Fibroblast of lung (primary cell): ENCODE data around the gene SIVA1. TPM values are rescaled to one million over a fixed set of nuclear protein-coding genes. Genes with fewer than 3 reads are reported as not detected.

ENCODE experiments used
- DNase-seq, 2 donors: peaks; one replicate each; pipeline versions ENCODE4 v3.0.0 to v3.0.0-alpha.2; 2010; ENCODE audit warnings: low read depth in 2 of 2
- H2AFZ ChIP-seq: 2 replicates; pipeline ENCODE4 v1.5.1; 2012; ENCODE audit warnings: low read length, control low read depth, inconsistent platforms
- H3K27ac ChIP-seq: 2 replicates; pipeline ENCODE4 v1.5.1; 2011; ENCODE audit warnings: low read length, control low read depth; ENCODE audit not compliant: insufficient read depth
- H3K27me3 ChIP-seq: 2 replicates; pipeline ENCODE4 v1.5.1; 2011; ENCODE audit warnings: mild to moderate bottlenecking, low read length; ENCODE audit not compliant: control insufficient read depth, insufficient read depth
- H3K36me3 ChIP-seq: 2 replicates; pipeline ENCODE4 v1.5.1; 2011; ENCODE audit warnings: low read length; ENCODE audit not compliant: control insufficient read depth, insufficient read depth
- H3K4me1 ChIP-seq: 2 replicates; pipeline ENCODE4 v1.5.1; 2011; ENCODE audit warnings: low read length; ENCODE audit not compliant: control insufficient read depth, insufficient read depth; ENCODE audit errors: extremely low read depth
- H3K4me2 ChIP-seq: 2 replicates; pipeline ENCODE4 v1.5.1; 2011; ENCODE audit warnings: low read length, control low read depth; ENCODE audit not compliant: insufficient read depth; ENCODE audit errors: extremely low read depth
- H3K4me3 ChIP-seq, 4 experiments: fragments of 200-600 bp in 1 of 4; sonication (generic) in 1 of 4; replicated peaks in 1 of 4; 2 replicates each; pipeline ENCODE4 v1.5.1; 2011 to 2016; ENCODE audit warnings: low read length in 4 of 4, low read depth in 3 of 4, mild to moderate bottlenecking in 3 of 4, control low read depth in 2 of 4, inconsistent platforms in 1 of 4, mixed read lengths in 1 of 4; ENCODE audit not compliant: insufficient read depth in 1 of 4; ENCODE audit errors: control extremely low read depth in 1 of 4
- H3K79me2 ChIP-seq: 2 replicates; pipeline ENCODE4 v1.5.1; 2012; ENCODE audit warnings: mild to moderate bottlenecking, low read length, inconsistent platforms; ENCODE audit not compliant: control insufficient read depth, insufficient read depth
- H3K9ac ChIP-seq: 2 replicates; pipeline ENCODE4 v1.5.1; 2011; ENCODE audit warnings: mild to moderate bottlenecking, low read length, control low read depth; ENCODE audit not compliant: insufficient read depth
- H3K9me3 ChIP-seq: 2 replicates; pipeline ENCODE4 v1.5.1; 2012; ENCODE audit warnings: low read depth, low read length; ENCODE audit not compliant: control insufficient read depth, insufficient read depth
- H4K20me1 ChIP-seq: 2 replicates; pipeline ENCODE4 v1.5.1; 2011; ENCODE audit warnings: low read length; ENCODE audit not compliant: control insufficient read depth, insufficient read depth; ENCODE audit errors: extremely low read depth
- EZH2 ChIP-seq: IDR thresholded peaks from 2 replicates; pipeline ENCODE4 v1.5.1; 2012; ENCODE audit warnings: low read length, control low read depth, mild to moderate bottlenecking; ENCODE audit errors: missing control alignments
- polyA plus RNA-seq, 2 donors: library from polyadenylated mRNA; depleted of rRNA in 1 of 2; stranded (reverse) in 1 of 2; unstranded in 1 of 2; fragments of >200 nt; gene quantifications; 2 replicates each; pipeline ENCODE4 v1.2.1, GENCODE V29; 2011 to 2012; ENCODE audit warnings: missing spikeins in 1 of 2
- total RNA-seq: library from RNA; depleted of rRNA; stranded (reverse); fragments of >200 nt; gene quantifications from 2 replicates; pipeline ENCODE4 v1.2.1, GENCODE V29; 2014
- TF ChIP-seq, protein P1 (sequence below), 2 donors: IDR thresholded peaks in 1 of 2; conservative IDR thresholded peaks in 1 of 2; 1 replicate in 1 of 2; 2 replicates in 1 of 2; pipeline ENCODE4 v1.5.1; 2011 to 2012; ENCODE audit warnings: low read length in 2 of 2, control low read depth in 1 of 2, inconsistent platforms in 1 of 2, low read depth in 1 of 2, mild to moderate bottlenecking in 1 of 2

The SIVA1 gene
- total and polyA plus RNA-seq, 2 donors (not counting 1 experiment from before 2014, with no cell fraction given) = 26.1 to 65.1 TPM

DNA sequence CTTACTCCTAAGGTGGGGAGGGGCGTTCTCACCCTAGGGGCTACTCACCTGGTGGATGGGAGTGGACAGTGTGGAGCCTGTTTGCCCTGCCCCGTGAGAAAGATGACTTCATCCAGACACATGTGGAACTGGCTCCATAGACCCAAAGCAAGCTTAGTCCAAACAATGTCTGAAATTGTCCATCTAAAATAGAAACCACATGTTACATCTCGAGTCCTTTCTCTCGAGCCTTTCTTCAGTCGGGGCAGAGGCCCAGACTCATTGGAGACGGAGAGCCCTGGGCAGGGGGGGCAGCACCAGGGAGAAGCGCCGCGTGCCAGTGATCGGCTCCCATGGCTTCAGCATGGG is 4.3 kb downstream of the SIVA1 start:
- H3K36me3 ChIP-seq = peaks cover 29% of the 10 kb centered on the region
- H3K27ac ChIP-seq = no peak overlapping the region
- H4K20me1 ChIP-seq = no peaks in the 10 kb centered on the region
- peaks cover 43% of the 10 kb centered on the region for H3K79me2 ChIP-seq
- H3K9me3 ChIP-seq = no peaks in the 10 kb centered on the region
- no peak for DNase-seq
- H3K4me1 ChIP-seq = peaks cover 8% of the 10 kb centered on the region
- H2AFZ ChIP-seq = no peak overlapping the region
- H3K4me2 ChIP-seq = no peak overlapping the region
- H3K4me3 ChIP-seq = no peak overlapping the region
- TF ChIP-seq, protein P1, sequence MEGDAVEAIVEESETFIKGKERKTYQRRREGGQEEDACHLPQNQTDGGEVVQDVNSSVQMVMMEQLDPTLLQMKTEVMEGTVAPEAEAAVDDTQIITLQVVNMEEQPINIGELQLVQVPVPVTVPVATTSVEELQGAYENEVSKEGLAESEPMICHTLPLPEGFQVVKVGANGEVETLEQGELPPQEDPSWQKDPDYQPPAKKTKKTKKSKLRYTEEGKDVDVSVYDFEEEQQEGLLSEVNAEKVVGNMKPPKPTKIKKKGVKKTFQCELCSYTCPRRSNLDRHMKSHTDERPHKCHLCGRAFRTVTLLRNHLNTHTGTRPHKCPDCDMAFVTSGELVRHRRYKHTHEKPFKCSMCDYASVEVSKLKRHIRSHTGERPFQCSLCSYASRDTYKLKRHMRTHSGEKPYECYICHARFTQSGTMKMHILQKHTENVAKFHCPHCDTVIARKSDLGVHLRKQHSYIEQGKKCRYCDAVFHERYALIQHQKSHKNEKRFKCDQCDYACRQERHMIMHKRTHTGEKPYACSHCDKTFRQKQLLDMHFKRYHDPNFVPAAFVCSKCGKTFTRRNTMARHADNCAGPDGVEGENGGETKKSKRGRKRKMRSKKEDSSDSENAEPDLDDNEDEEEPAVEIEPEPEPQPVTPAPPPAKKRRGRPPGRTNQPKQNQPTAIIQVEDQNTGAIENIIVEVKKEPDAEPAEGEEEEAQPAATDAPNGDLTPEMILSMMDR (conservative IDR thresholded peaks at IDR 0.05 in 1 of 2, IDR thresholded peaks at IDR 0.05 in 1 of 2; ENCODE audit: low read depth in 1 of 2, low read length in 2 of 2) = no peak
- TF ChIP-seq EZH2 = no peak
- H3K27me3 ChIP-seq = no peaks in the 10 kb centered on the region
- no peak overlapping the region for H3K9ac ChIP-seq

DNA sequence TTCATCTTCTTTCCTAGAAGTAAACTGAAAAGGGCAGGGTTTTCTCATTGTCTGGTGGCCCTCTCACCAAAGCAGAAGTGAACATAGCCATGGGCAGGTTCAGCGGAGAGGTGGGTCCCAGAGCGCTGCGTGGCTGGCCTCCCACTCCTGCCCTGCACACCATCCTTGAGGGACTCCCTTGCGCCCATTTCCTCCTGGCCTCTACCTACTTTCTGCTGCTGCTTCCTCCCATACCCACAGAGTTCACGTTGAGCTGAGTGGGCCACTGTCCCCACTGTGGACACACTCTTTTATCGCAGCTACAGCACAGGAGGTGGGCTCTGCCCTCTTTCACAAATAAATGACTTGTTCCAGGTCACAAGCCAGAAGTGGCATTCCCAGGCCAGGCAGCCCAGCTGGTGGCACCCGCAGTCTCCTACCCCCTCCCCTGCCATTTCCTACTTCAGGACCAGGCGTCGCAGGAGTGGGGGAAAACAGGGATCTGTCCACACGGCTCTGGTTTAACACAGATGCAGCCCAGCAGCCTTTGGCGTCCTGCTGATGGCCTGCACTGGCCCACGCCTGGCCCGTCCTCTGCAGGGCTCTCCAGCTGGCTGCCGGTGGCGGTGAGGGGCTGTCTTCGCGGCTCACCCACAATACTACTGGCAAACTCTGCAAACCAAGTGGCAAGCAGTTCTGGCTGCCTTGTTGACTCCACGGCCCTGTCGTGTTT is 4.9 kb downstream of the SIVA1 start:
- peaks cover 8% of the 10 kb centered on the region for H3K4me1 ChIP-seq
- H2AFZ ChIP-seq = no peak overlapping the region
- no peak overlapping the region for H3K27ac ChIP-seq
- no peak overlapping the region for H3K4me3 ChIP-seq
- no peaks in the 10 kb centered on the region for H3K9me3 ChIP-seq
- H3K36me3 ChIP-seq = peaks cover 29% of the 10 kb centered on the region
- no peak for DNase-seq
- no peaks in the 10 kb centered on the region for H4K20me1 ChIP-seq
- peaks cover 43% of the 10 kb centered on the region for H3K79me2 ChIP-seq
- TF ChIP-seq, protein P1 (conservative IDR thresholded peaks at IDR 0.05 in 1 of 2, IDR thresholded peaks at IDR 0.05 in 1 of 2; ENCODE audit: low read depth in 1 of 2, low read length in 2 of 2) = no peak
- no peak for TF ChIP-seq EZH2
- no peak overlapping the region for H3K4me2 ChIP-seq
- H3K9ac ChIP-seq = no peak overlapping the region
- no peaks in the 10 kb centered on the region for H3K27me3 ChIP-seq

DNA sequence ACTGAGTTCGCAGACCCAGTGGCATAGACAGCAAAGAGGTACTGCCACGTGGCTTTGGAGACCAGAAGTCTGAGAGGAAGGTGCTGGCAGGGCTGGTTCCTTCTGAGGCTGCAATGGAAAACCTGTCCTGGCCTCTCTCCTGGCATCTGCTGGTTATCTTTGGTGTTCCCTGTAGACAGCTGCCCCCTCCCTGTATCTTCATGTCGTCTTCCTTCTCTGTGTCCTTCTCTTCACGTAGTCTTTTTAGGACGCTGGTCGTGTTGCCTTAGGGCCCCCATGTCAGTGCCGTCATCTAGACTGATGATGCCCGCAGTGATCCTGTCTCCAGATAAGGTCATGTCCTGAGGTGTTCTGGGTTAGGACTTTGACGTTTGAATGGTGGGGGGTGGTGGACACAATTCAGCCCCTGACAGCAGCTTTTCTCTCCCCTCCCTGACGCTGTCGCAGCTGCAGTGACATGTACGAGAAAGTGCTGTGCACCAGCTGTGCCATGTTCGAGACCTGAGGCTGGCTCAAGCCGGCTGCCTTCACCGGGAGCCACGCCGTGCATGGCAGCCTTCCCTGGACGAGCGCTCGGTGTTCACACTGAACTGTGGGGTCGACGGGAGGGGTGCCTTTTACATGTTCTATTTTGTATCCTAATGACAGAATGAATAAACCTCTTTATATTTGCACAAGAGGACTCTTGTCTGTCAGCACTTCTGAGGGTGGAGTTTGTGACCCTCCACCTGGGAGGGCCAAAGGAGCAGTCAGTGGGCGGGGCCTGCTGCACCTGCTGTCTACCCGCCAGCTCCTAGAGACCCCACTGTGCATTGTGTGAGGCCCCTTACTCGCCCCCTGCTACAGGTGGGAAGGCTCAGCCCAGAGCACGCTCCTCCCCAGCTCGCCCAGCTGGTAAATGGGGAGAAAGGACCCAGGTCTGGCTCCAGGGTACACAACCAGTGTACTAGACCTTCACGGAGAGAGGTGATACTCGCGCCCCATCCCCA is 6.3 kb downstream of the SIVA1 start:
- no peaks in the 10 kb centered on the region for H3K9me3 ChIP-seq
- H3K9ac ChIP-seq = no peak overlapping the region
- no peak for DNase-seq
- H3K4me3 ChIP-seq = no peak overlapping the region
- H3K79me2 ChIP-seq = peaks cover 30% of the 10 kb centered on the region
- H4K20me1 ChIP-seq = no peaks in the 10 kb centered on the region
- H2AFZ ChIP-seq = no peak overlapping the region
- no peak overlapping the region for H3K27ac ChIP-seq
- H3K36me3 ChIP-seq = peaks cover 29% of the 10 kb centered on the region
- no peak overlapping the region for H3K4me2 ChIP-seq
- peaks cover 2% of the 10 kb centered on the region for H3K4me1 ChIP-seq
- no peaks in the 10 kb centered on the region for H3K27me3 ChIP-seq
- TF ChIP-seq, protein P1 (conservative IDR thresholded peaks at IDR 0.05 in 1 of 2, IDR thresholded peaks at IDR 0.05 in 1 of 2; ENCODE audit: low read depth in 1 of 2, low read length in 2 of 2) = no peak
- no peak for TF ChIP-seq EZH2
